Liver (tissue), 9 donors: ENCODE data around the gene BCL2L14. TPM values are rescaled to one million over a fixed set of nuclear protein-coding genes. Genes with fewer than 3 reads are reported as not detected.

Source experiments
- DNase-seq: peaks from one replicate; pipeline ENCODE4 v3.0.0-alpha.2; 2017; ENCODE audit warnings: low spot score
- H3K27ac ChIP-seq, 2 donors: one replicate each; pipeline ENCODE4 v1.7.0; 2013; ENCODE audit warnings: inconsistent platforms in 2 of 2, low read length in 2 of 2, control low read depth in 1 of 2, low read depth in 1 of 2, mild to moderate bottlenecking in 1 of 2
- H3K27me3 ChIP-seq, 4 donors: one replicate each; pipeline versions ENCODE4 v1.6.1 to v1.7.0; 2013; ENCODE audit warnings: low read length in 3 of 4, inconsistent platforms in 1 of 4, mild to moderate bottlenecking in 1 of 4, moderate library complexity in 1 of 4; ENCODE audit not compliant: control insufficient read depth in 4 of 4, insufficient read depth in 4 of 4
- H3K36me3 ChIP-seq, 4 donors: one replicate each; pipeline versions ENCODE4 v1.6.1 to v1.7.0; 2013; ENCODE audit warnings: low read length in 3 of 4, mild to moderate bottlenecking in 3 of 4, low read depth in 1 of 4, moderate library complexity in 1 of 4; ENCODE audit not compliant: control insufficient read depth in 4 of 4, insufficient read depth in 3 of 4
- H3K4me1 ChIP-seq, 4 donors: one replicate each; pipeline versions ENCODE4 v1.6.1 to v1.7.0; 2013; ENCODE audit warnings: low read length in 3 of 4, mild to moderate bottlenecking in 3 of 4, moderate library complexity in 1 of 4; ENCODE audit not compliant: control insufficient read depth in 4 of 4, insufficient read depth in 4 of 4
- H3K4me3 ChIP-seq, 3 donors: one replicate each; pipeline versions ENCODE4 v1.6.1 to v1.7.0; 2013; ENCODE audit warnings: low read length in 3 of 3, control low read depth in 1 of 3, low read depth in 1 of 3, mild to moderate bottlenecking in 1 of 3
- H3K9ac ChIP-seq, 2 donors: one replicate each; pipeline ENCODE4 v1.7.0; 2013; ENCODE audit warnings: low read length in 2 of 2, mild to moderate bottlenecking in 2 of 2, moderate library complexity in 2 of 2, control low read depth in 1 of 2, low read depth in 1 of 2
- H3K9me3 ChIP-seq, 4 donors: one replicate each; pipeline versions ENCODE4 v1.6.1 to v1.7.0; 2013; ENCODE audit warnings: low read length in 3 of 4; ENCODE audit not compliant: control insufficient read depth in 4 of 4
- ATF3 ChIP-seq: IDR thresholded peaks from 2 replicates; pipeline ENCODE4 v1.6.1; 2016; ENCODE audit warnings: antibody characterized with exemption
- CTCF ChIP-seq: fragments of 150-350 bp; IDR thresholded peaks from 2 replicates; pipeline ENCODE4 v1.5.1; 2017; ENCODE audit warnings: improper control_type of control experiment, low read depth, low read length; ENCODE audit not compliant: missing input control
- EGR1 ChIP-seq, 2 donors: IDR thresholded peaks; 2 replicates each; pipeline ENCODE4 v1.6.1; 2016 to 2018; ENCODE audit warnings: antibody characterized with exemption in 2 of 2, low read depth in 2 of 2
- FOXA1 ChIP-seq: IDR thresholded peaks from 2 replicates; pipeline ENCODE4 v1.6.1; 2016; ENCODE audit warnings: antibody characterized with exemption
- FOXA2 ChIP-seq: IDR thresholded peaks from 2 replicates; pipeline ENCODE4 v1.6.1; 2016; ENCODE audit warnings: antibody characterized with exemption
- GABPA ChIP-seq, 2 donors: IDR thresholded peaks in 1 of 2; conservative IDR thresholded peaks in 1 of 2; 2 replicates each; pipeline ENCODE4 v1.6.1; 2016; ENCODE audit warnings: antibody characterized with exemption in 2 of 2, mild to moderate bottlenecking in 1 of 2, moderate library complexity in 1 of 2
- HNF4A ChIP-seq, 2 donors: conservative IDR thresholded peaks; 2 replicates each; pipeline ENCODE4 v1.6.1; 2016; ENCODE audit warnings: antibody characterized with exemption in 2 of 2, mild to moderate bottlenecking in 2 of 2
- HNF4G ChIP-seq: IDR thresholded peaks from 2 replicates; pipeline ENCODE4 v1.6.1; 2016; ENCODE audit warnings: antibody characterized with exemption
- JUND ChIP-seq, 2 donors: IDR thresholded peaks; 2 replicates each; pipeline ENCODE4 v1.6.1; 2016; ENCODE audit warnings: antibody characterized with exemption in 2 of 2
- MAX ChIP-seq: IDR thresholded peaks from 2 replicates; pipeline ENCODE4 v1.6.1; 2016; ENCODE audit warnings: antibody characterized with exemption
- NR2F2 ChIP-seq: IDR thresholded peaks from 2 replicates; pipeline ENCODE4 v1.6.1; 2016; ENCODE audit warnings: antibody characterized with exemption
- RAD21 ChIP-seq, 2 donors: IDR thresholded peaks; 2 replicates each; pipeline ENCODE4 v1.6.1; 2016; ENCODE audit warnings: antibody characterized with exemption in 2 of 2, mild to moderate bottlenecking in 2 of 2
- REST ChIP-seq: IDR thresholded peaks from 2 replicates; pipeline ENCODE4 v1.6.1; 2016; ENCODE audit warnings: antibody characterized with exemption, mild to moderate bottlenecking
- RXRA ChIP-seq, 2 donors: IDR thresholded peaks; 2 replicates each; pipeline ENCODE4 v1.6.1; 2017 to 2018; ENCODE audit warnings: antibody characterized with exemption in 2 of 2, mild to moderate bottlenecking in 1 of 2
- SP1 ChIP-seq: IDR thresholded peaks from 2 replicates; pipeline ENCODE4 v1.6.1; 2018; ENCODE audit warnings: antibody characterized with exemption, mild to moderate bottlenecking
- TAF1 ChIP-seq: conservative IDR thresholded peaks from 2 replicates; pipeline ENCODE4 v1.6.1; 2016; ENCODE audit warnings: antibody characterized with exemption, mild to moderate bottlenecking
- YY1 ChIP-seq: IDR thresholded peaks from 2 replicates; pipeline ENCODE4 v1.6.1; 2016; ENCODE audit warnings: antibody characterized with exemption, mild to moderate bottlenecking
- ZBTB33 ChIP-seq: IDR thresholded peaks from 2 replicates; pipeline ENCODE4 v1.6.1; 2016; ENCODE audit warnings: antibody characterized with exemption
- WGBS: extraction: QIAGEN DNeasy Blood & Tissue Kit; methylation state at CpG from one replicate; pipeline ENCODE4 v1.1.7; 2013; 5-methylcytosine and 5-hydroxymethylcytosine counted together
- polyA plus RNA-seq, 2 donors: library from polyadenylated mRNA; stranded (reverse) in 1 of 2; unstranded in 1 of 2; fragments of 200-250 nt in 1 of 2; fragments of >200 nt in 1 of 2; fragmentation: Nextera tagmentation in 1 of 2; extraction: Ambion mirVana in 1 of 2; gene quantifications; one replicate each; pipeline versions ENCODE4 v1.2.1 to v1.2.3, GENCODE V29; 2013 to 2015
- total RNA-seq, 2 donors: library from RNA; depleted of rRNA; stranded (reverse); fragments of >200 nt; gene quantifications; one replicate each; pipeline ENCODE4 v1.2.3, GENCODE V29; 2014
- donor health status: healthy.
- donor health status: healthy.
- donor health status: healthy.
- donor health status: healthy.
- donor health status: healthy.

BCL2L14 gene
- total and polyA plus RNA-seq, 4 donors, result 0.15 to 2.5 (median 0.19) TPM

GRCh38 chr12:12116677-12117076 lies 45.9 kb downstream of the BCL2L14 start:
- Histone ChIP-seq H3K27ac (no peak overlapping the region), H3K36me3 (peaks cover 1 to 34% (median 19%) of the 10 kb centered on the region in 4 donors), H3K9ac (no peak overlapping the region), H3K4me1 (no peaks in the 10 kb centered on the region), H3K9me3 (no peaks in the 10 kb centered on the region), H3K4me3 (no peak overlapping the region), H3K27me3 (no peaks in the 10 kb centered on the region)
- 81% methylated on average over 2 of the region's 2 CpGs for WGBS
- TF ChIP-seq JUND (IDR thresholded peaks at IDR 0.05) (no peak), FOXA2 (no peak), TAF1 (no peak), CTCF (no peak), RXRA (IDR thresholded peaks at IDR 0.05) (no peak), GABPA (IDR thresholded peaks at IDR 0.05 in 1 of 2, conservative IDR thresholded peaks at IDR 0.05 in 1 of 2) (no peak), HNF4A (conservative IDR thresholded peaks at IDR 0.05) (no peak), RAD21 (IDR thresholded peaks at IDR 0.05) (no peak), EGR1 (IDR thresholded peaks at IDR 0.05; ENCODE audit: low read depth in 2 of 2) (no peak), ATF3 (no peak), NR2F2 (no peak), ZBTB33 (no peak), SP1 (no peak), MAX (no peak), FOXA1 (no peak), HNF4G (no peak)
- no peak for DNase-seq

- DNase-seq, result no peak
- WGBS, result 90% methylated on average over 5 of the region's 5 CpGs
- Histone ChIP-seq H3K4me1 (no peaks in the 10 kb centered on the region), H3K9ac (no peak overlapping the region), H3K27me3 (no peaks in the 10 kb centered on the region), H3K4me3 (no peak overlapping the region), H3K9me3 (no peaks in the 10 kb centered on the region), H3K36me3 (peaks cover 2 to 61% (median 32%) of the 10 kb centered on the region in 4 donors), H3K27ac (no peak overlapping the region)
- no peak for TF ChIP-seq FOXA1
- no peak for TF ChIP-seq RXRA (IDR thresholded peaks at IDR 0.05)
- TF ChIP-seq REST, result no peak
- TF ChIP-seq YY1, result no peak
- no peak for TF ChIP-seq ATF3
- no peak for TF ChIP-seq HNF4G
- no peak for TF ChIP-seq NR2F2
- no peak for TF ChIP-seq JUND (IDR thresholded peaks at IDR 0.05)
Measured at GRCh38 chr12:12121061-12121460, 50.3 kb downstream of the BCL2L14 start.
